Panc1 (cell line): Measurements from ENCODE around the gene DNAJB8. TPM values are rescaled to one million over a fixed set of nuclear protein-coding genes. Genes with fewer than 3 reads are reported as not detected.

Experiments
- ATAC-seq: fragments of 200-7000 bp; cut with Tn5 transposase; 2 replicates; pipeline ENCODE4 v1.9.1; 2020; ENCODE audit warnings: mild to moderate bottlenecking, moderate library complexity
- BruUV-seq: library from RNA; stranded (reverse); fragments of 400-500 nt; replicated peaks from 2 replicates; lab custom pipeline; 2021; lab: Mats Ljungman, UMichigan
- CTCF ChIA-PET: fragments of 300-600 bp; sonication (Branson Sonifier 250); formaldehyde crosslinking; loops from one replicate; lab custom pipeline; 2022; ENCODE audit warnings: antibody characterized with exemption; lab: Charles Lee
- POLR2A ChIA-PET: fragments of 300-600 bp; sonication (Branson Sonifier 250); formaldehyde crosslinking; loops from one replicate; lab custom pipeline; 2022; ENCODE audit warnings: antibody characterized with exemption; lab: Charles Lee
- DNase-seq: peaks from one replicate; pipeline ENCODE4 v3.0.0-alpha.2; 2010; ENCODE audit warnings: low read depth, low spot score
- H3K27ac ChIP-seq: 2 replicates; pipeline ENCODE4 v1.5.1; 2011; ENCODE audit warnings: mild to moderate bottlenecking, low read length, inconsistent platforms
- H3K27me3 ChIP-seq: fragments of 200-500 bp; sonication (Bioruptor generic); 2 replicates; pipeline ENCODE4 v1.6.0; 2014; ENCODE audit warnings: low read length, inconsistent platforms; ENCODE audit not compliant: control insufficient read depth, insufficient read depth
- H3K36me3 ChIP-seq: fragments of 200-500 bp; sonication (Bioruptor generic); 2 replicates; pipeline ENCODE4 v1.5.1; 2014; ENCODE audit warnings: inconsistent platforms, mild to moderate bottlenecking, low read length, moderate library complexity; ENCODE audit not compliant: control insufficient read depth, insufficient read depth
- H3K4me1 ChIP-seq: 2 replicates; pipeline ENCODE4 v1.5.1; 2011; ENCODE audit warnings: inconsistent platforms, mild to moderate bottlenecking, low read length, moderate library complexity; ENCODE audit not compliant: control insufficient read depth, insufficient read depth
- H3K4me3 ChIP-seq, 2 experiments: 2 replicates each; pipeline ENCODE4 v1.5.1; 2011 to 2012; ENCODE audit warnings: low read depth in 2 of 2, low read length in 2 of 2, mild to moderate bottlenecking in 2 of 2, inconsistent platforms in 1 of 2, moderate library complexity in 1 of 2
- H3K9me3 ChIP-seq: fragments of 200-500 bp; sonication (Bioruptor generic); 2 replicates; pipeline ENCODE4 v1.5.1; 2014; ENCODE audit warnings: low read depth, mild to moderate bottlenecking, inconsistent platforms, low read length, moderate library complexity; ENCODE audit not compliant: control insufficient read depth, insufficient read depth
- CTCF ChIP-seq: fragments of 450-650 bp; IDR thresholded peaks from 2 replicates; pipeline ENCODE4 v1.5.1; 2017; ENCODE audit warnings: mild to moderate bottlenecking
- POLR2AphosphoS5 ChIP-seq: IDR thresholded peaks from 2 replicates; pipeline ENCODE4 v1.6.1; 2012; ENCODE audit warnings: mild to moderate bottlenecking, low read depth, low read length, moderate library complexity
- SIN3A ChIP-seq: IDR thresholded peaks from 2 replicates; pipeline ENCODE4 v1.6.1; 2012; ENCODE audit warnings: low read depth, mild to moderate bottlenecking, low read length, moderate library complexity, borderline replicate concordance; ENCODE audit not compliant: insufficient read depth
- TCF7L2 ChIP-seq: IDR thresholded peaks from 2 replicates; pipeline ENCODE4 v1.6.1; 2011; ENCODE audit warnings: mild to moderate bottlenecking, low read depth, low read length, inconsistent platforms
- in situ Hi-C: cut with HindIII; loops from 2 replicates; pipeline ENCODE4 v1.10.0; 2016; ENCODE audit warnings: low sequenced_read_pairs, low pct_unique_long_range_greater_than_20kb
- intact Hi-C: fragments of 100-400 bp; cut with micrococcal nuclease; formaldehyde crosslinking; loops from one replicate; pipeline ENCODE4 v1.10.0; 2022; ENCODE audit not compliant: unreplicated experiment
- total RNA-seq: library from RNA; stranded (reverse); gene quantifications from one replicate; pipeline ENCODE4 v1.2.1, GENCODE V29; 2021; ENCODE audit not compliant: unreplicated experiment
- TF ChIP-seq, protein P1 (sequence below), 2 experiments: IDR thresholded peaks; 2 replicates each; pipeline ENCODE4 v1.6.1; 2011 to 2012; ENCODE audit warnings: low read depth in 2 of 2, control low read depth in 1 of 2, low read length in 1 of 2, mild to moderate bottlenecking in 1 of 2, moderate library complexity in 1 of 2; ENCODE audit not compliant: insufficient read depth in 1 of 2

The DNAJB8 gene
- total RNA-seq, 1 experiment from 2014 or later, result not detected

DNA sequence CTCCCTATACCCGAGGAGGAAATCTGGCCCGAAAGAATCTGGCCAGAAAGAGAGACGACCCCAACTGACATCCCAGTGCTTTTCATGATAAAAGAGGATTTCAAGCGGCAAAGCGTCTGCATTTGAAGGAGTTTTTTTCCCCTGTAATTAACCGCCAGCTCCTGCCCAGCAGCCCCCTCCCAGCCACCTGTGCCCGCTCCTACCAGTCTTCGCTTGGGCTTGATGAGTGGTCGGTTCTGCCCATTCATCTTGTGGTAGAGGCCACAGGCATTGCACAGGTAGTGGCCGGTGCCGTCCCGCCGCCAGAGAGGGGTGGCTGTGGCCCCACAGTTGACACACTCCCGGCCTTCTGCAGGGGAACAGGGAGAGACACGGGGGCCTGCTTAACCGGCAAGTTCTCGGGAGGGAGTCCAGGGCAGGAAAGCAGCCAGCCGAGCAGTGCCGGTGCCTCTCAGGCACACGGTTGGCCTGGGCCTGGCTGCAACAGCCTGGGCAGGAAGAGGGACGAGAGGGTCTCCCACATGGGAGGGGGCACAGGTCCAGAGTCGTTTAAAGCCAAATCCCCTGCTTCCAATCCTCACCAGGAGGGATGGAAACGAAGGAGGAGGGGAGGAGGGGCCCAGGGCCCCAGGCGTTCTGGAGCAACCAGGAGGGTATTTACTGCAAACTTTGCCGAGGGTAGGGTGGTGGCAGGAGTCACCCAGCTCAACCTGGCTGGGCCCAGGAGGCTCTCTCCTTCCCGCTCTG lies 17.1 kb upstream of the DNAJB8 start:
- ATAC-seq (no peak), DNase-seq (no peak)
- CTCF ChIA-PET, result no interaction called here
- H3K4me3 ChIP-seq, result peak overlapping the region in 1 of 2 experiments; percentile 92; a peak in 2 of 4 replicates
- H3K27ac ChIP-seq, result peak overlapping the region; percentile 58
- in situ Hi-C loops (no loop called here), intact Hi-C loops (no loop called here)
- no peaks in the 10 kb centered on the region for H3K9me3 ChIP-seq
- peaks cover 40% of the 10 kb centered on the region for H3K4me1 ChIP-seq
- no TSS peak for BruUV-seq
- H3K27me3 ChIP-seq, result no peaks in the 10 kb centered on the region
- peaks cover 10% of the 10 kb centered on the region for H3K36me3 ChIP-seq
- POLR2A ChIA-PET, result interaction anchor here (0.7 kb wide), 2 partner anchors 105 to 251 kb away, joined by 4 read pairs; no protein-coding TSS in a partner anchor
- TF ChIP-seq, protein P1, sequence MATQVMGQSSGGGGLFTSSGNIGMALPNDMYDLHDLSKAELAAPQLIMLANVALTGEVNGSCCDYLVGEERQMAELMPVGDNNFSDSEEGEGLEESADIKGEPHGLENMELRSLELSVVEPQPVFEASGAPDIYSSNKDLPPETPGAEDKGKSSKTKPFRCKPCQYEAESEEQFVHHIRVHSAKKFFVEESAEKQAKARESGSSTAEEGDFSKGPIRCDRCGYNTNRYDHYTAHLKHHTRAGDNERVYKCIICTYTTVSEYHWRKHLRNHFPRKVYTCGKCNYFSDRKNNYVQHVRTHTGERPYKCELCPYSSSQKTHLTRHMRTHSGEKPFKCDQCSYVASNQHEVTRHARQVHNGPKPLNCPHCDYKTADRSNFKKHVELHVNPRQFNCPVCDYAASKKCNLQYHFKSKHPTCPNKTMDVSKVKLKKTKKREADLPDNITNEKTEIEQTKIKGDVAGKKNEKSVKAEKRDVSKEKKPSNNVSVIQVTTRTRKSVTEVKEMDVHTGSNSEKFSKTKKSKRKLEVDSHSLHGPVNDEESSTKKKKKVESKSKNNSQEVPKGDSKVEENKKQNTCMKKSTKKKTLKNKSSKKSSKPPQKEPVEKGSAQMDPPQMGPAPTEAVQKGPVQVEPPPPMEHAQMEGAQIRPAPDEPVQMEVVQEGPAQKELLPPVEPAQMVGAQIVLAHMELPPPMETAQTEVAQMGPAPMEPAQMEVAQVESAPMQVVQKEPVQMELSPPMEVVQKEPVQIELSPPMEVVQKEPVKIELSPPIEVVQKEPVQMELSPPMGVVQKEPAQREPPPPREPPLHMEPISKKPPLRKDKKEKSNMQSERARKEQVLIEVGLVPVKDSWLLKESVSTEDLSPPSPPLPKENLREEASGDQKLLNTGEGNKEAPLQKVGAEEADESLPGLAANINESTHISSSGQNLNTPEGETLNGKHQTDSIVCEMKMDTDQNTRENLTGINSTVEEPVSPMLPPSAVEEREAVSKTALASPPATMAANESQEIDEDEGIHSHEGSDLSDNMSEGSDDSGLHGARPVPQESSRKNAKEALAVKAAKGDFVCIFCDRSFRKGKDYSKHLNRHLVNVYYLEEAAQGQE (IDR thresholded peaks at IDR 0.05; ENCODE audit: insufficient read depth in 1 of 2, low read depth in 2 of 2, low read length in 1 of 2), result no peak
- TF ChIP-seq TCF7L2 (no peak), POLR2AphosphoS5 (no peak), CTCF (no peak), SIN3A (no peak)

DNA sequence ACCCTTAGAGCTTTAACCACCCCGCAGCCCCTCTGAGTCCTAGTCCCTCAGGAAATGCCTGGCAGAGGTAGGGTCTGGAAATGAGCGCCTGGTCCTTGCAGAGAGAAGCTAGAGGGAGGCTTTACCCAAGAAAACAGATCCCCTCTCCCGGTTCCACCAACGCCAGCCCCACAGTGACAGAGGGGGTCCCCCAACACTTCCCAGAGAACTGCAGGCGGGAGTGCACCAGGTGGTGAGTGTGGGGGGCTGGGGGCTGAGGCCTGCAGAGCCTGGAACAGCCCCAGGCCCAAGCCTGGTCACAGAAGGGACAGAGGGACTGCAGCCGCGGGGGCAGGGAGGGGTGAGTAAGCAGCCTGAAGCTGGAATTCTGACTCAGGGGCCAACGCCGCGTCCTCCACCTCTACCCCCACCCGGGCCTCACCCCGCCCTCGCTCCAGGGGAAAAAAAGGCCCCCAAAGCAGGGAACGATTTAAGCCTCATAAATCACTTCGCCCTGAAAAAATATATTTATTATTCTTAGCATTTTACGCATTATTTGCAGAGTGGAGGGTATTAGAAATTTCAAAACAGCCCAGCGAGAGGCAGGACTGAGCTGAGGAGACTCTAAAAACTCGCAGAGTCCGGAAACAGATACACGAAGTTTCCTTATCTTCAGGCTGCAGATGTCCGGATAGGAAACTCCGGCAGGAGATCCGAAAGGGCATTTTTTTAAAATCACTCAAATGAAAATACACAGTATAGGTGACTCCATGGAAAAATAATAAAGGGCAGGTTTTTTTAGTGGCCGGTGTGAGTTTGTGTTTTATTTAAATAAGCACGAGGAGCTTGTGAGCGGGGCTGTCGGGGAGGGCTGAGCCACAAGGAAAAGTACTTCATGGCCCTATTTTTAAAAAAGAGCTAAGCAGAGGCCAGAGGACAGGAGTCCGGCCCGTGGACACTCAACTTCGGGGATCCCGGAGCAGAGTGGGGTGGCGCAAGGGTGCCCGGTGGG lies 16.3 kb upstream of the DNAJB8 start:
- peak overlapping the region; percentile 58 for H3K27ac ChIP-seq
- TSS peak; percentile 1 for BruUV-seq
- ChIA-PET POLR2A (interaction anchor here (0.6 kb wide), 1 partner anchor 82 kb away, joined by 5 read pairs; no protein-coding TSS in a partner anchor), CTCF (interaction anchor here (0.5 to 0.6 kb wide), 2 partner anchors 107 to 131 kb away, joined by 3 to 8 read pairs; no protein-coding TSS in a partner anchor)
- in situ Hi-C loops (no loop called here), intact Hi-C loops (no loop called here)
- no peak for DNase-seq
- ATAC-seq, result no peak
- H3K4me3 ChIP-seq, result no peak overlapping the region; a peak in 1 of 4 replicates
- H3K4me1 ChIP-seq, result peaks cover 40% of the 10 kb centered on the region
- H3K27me3 ChIP-seq, result no peaks in the 10 kb centered on the region
- peaks cover 10% of the 10 kb centered on the region for H3K36me3 ChIP-seq
- TF ChIP-seq SIN3A (no peak), POLR2AphosphoS5 (no peak), TCF7L2 (no peak), CTCF (no peak)
- TF ChIP-seq, protein P1 (IDR thresholded peaks at IDR 0.05; ENCODE audit: insufficient read depth in 1 of 2, low read depth in 2 of 2, low read length in 1 of 2), result no peak
- no peaks in the 10 kb centered on the region for H3K9me3 ChIP-seq
